OCI-LY7 (cell line): ENCODE data around the gene KIR3DL3.

Source experiments
- CTCF ChIP-seq: fragments of 200-600 bp; sonication (generic); conservative IDR thresholded peaks from 2 replicates; pipeline ENCODE4 v1.5.1; 2014; ENCODE audit warnings: mild to moderate bottlenecking, antibody characterized with exemption, low read length, moderate library complexity, mixed read lengths
- EZH2phosphoT487 ChIP-seq: fragments of 200-600 bp; sonication (generic); IDR thresholded peaks from 2 replicates; pipeline ENCODE4 v1.6.1; 2018; ENCODE audit warnings: low read depth, borderline replicate concordance, mild to moderate bottlenecking, mixed run types, antibody characterized with exemption, low read length, moderate library complexity, mixed read lengths

DNA sequence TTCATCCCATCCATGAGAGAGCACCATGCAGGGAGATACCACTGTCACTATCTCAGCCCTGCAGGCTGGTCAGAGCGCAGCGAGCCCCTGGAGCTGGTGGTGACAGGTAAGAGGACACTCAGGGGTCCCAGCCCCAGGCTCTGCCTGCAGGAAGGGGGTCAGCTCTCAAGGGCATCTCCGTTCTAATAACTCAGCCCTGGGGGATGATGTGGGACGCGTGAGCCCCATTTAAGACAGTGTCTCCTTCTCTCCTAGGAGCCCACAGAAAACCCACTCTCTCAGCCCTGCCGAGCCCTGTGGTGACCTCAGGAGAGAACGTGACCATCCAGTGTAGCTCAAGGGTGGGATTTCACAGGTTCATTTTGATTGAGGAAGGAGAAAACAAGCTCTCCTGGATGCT lies 15.5 kb upstream of the KIR3DL3 start:
- TF ChIP-seq CTCF, result no peak
- no peak for TF ChIP-seq EZH2phosphoT487
